ENCODE measurements around the gene CDHR1.

GRCh38 chr10:84258034-84258695 lies 63.8 kb downstream of the CDHR1 start:
- TF ChIP-seq YY1 (IDR thresholded peaks at IDR 0.05; ENCODE audit: insufficient read depth, insufficient read length) (no peak), SUZ12 (IDR thresholded peaks at IDR 0.05; ENCODE audit: extremely low read depth, insufficient read depth, insufficient read length) (no peak)

Data from NT2/D1 (cell line).